IPS DF 19.7 (cell line): ENCODE results near the gene OR51I1.

Source experiments
- DNase-seq: peaks from one replicate; pipeline ENCODE4 v3.0.0-alpha.2; 2013; ENCODE audit warnings: low read depth, low spot score

The OR51I1 gene

GRCh38 chr11:5441414-5441813 lies at the start of gene OR51I1:
TSS of gene OR51I1 (minus strand) at chr11:5441514. CDS start at chr11:5441514, 0 bp downstream.
- no peak for DNase-seq

GRCh38 chr11:5489576-5490357 lies 48.5 kb upstream of the OR51I1 start:
- DNase-seq, result no peak

DNA sequence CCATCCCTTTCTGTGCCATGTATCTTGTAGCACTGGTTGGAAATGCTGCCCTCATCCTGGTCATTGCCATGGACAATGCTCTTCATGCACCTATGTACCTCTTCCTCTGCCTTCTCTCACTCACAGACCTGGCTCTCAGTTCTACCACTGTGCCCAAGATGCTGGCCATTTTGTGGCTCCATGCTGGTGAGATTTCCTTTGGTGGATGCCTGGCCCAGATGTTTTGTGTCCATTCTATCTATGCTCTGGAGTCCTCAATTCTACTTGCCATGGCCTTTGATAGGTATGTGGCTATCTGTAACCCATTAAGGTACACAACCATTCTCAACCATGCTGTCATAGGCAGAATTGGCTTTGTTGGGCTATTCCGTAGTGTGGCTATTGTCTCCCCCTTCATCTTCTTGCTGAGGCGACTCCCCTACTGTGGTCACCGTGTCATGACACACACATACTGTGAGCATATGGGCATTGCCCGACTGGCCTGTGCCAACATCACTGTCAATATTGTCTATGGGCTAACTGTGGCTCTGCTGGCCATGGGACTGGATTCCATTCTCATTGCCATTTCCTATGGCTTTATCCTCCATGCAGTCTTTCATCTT lies 47.6 kb upstream of the OR51I1 start:
- no peak for DNase-seq

GRCh38 chr11:5488385-5488784 lies 47.1 kb upstream of the OR51I1 start, which contains the start of gene OR52D1:
TSS of gene OR52D1 (plus strand) at chr11:5488685. CDS start at chr11:5488707, 22 bp downstream.
- no peak for DNase-seq

- no peak for DNase-seq
Observed at GRCh38 chr11:5486421-5486820, 45.1 kb upstream of the OR51I1 start.

- no peak for DNase-seq
Observed at GRCh38 chr11:5486003-5486402, 44.7 kb upstream of the OR51I1 start.

DNA sequence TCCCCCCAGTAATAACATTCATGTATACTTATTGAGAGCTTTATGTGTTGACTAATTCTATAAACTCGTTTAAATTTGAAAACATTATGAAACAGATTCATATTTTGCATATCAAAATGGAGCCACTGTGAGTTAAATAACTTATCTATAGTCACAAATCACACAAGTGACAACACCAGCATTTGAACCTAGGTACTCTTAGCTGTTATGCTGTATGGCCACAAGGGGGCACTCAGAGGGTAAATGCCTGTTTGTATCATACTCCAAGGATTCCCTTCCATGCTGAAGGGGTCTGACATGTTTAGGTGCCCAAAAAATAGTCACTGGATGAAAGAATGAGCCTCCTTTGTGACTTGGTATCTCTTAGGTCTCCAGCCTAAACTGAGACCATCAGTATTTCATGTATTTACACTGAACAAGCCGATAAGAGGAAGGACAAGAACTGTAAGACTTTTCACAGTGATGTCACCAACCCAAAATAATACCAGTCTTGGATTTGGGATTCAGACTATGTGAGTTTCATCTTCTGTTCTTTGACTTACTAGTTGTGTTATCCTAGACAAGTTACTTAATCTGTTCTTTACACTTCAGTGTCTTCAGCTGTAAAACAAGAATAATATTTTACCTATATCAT lies 35.0 kb upstream of the OR51I1 start:
- DNase-seq, result peak; percentile 15

DNA sequence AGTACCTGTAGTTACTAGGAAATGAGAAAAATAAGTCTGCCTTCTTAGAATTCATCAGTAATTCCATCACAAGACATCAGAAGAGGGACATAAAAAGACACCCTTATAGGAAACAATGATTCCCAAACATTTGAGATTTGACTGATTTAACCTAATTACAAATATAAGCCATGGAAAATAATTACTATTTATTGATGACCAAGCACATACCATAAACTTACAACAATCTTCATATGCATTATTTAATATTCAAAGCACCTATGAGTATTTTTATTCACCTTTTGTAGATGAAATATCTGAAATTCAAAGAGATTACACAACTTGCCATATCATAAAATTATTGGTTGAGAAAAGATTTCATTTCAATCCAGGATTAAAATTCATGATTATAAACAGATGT lies 32.6 kb upstream of the OR51I1 start:
- DNase-seq, result no peak

- no peak for DNase-seq
Observed at GRCh38 chr11:5467527-5467926, 26.2 kb upstream of the OR51I1 start.

DNA sequence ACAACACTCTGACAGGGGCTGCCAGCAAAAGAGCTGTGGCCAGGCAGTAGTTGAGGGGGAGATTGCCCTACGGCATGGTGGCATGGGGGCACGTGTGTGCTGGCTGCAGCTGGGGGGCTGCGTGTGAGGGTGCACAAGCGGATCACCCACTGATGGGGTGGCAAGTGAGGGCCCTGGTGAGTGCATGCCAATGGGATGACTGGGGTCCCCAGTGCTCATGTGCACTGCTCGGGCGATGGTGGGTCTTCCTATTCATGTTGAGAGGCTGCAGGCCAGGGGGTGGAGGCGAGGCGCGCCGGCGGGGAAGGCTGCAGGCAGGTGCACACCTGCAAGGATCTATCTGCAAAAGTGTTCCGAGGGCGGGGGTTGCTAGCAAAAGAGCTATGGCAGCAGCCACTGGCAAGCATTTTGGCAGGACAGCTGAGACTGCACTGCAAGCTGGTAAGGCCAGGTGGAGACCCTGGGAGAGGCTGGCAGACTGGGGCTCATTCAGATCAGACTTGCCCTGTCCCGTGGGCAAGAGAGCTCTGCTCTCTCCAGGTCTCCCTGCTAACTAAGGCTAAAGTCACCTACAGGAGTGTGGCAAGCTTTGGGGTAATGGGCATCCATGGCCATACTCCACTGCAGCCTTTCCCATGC lies 19.8 kb upstream of the OR51I1 start:
- DNase-seq, result no peak

- DNase-seq, result no peak
Observed at GRCh38 chr11:5449432-5449831, 8.1 kb upstream of the OR51I1 start.

DNA sequence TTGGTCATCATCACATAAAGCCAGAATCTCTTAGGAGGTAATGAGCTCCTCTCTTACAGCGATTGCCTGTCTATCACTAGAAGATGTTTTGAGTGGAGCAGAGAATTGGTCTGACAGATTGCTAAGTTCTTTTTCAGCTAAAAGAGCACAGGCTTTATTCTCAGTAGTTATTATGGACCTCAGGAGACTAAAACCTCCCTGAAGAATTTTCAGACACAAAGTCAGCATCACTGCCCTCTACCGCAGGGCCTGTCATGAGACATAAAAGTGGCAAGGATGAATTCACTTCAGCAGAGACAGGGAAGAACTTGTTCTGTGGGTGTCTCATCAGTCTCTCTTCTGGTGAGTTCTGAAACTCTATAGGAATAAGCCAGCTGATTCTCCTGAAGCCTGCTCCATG lies 7.7 kb upstream of the OR51I1 start, which contains the start of gene OR51I2:
Gene OR51I2 (plus strand): TSS at position 301 of the 400 bp plus-strand sequence. CDS start 4,166 bp downstream, outside the sequence.
- DNase-seq, result no peak

DNA sequence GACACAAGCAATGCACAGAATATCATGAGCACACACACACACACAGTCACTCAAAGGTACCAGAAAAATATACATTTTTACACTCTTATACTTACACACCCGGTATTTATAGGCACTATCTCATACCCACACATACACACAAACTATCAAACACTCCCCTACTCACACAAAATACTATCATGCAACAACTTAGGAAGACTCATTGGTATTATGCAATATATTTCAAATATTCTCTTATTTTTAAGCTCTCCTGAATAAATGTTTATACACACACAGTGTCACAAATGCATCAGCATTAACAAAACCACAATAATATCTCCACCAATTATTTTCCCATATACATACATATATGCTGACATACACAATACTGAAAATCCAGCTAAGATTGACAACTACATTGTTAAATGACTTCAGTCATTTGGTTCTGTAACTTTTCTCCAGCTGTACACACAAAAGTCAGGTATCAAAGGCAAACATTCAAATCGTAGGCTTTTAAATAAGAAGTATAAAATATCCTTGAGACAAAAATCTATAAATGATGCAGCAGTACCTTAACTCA lies 2.6 kb upstream of the OR51I1 start:
- no peak for DNase-seq

- no peak for DNase-seq
Observed at GRCh38 chr11:5423131-5423530, 18.2 kb downstream of the OR51I1 start.

DNA sequence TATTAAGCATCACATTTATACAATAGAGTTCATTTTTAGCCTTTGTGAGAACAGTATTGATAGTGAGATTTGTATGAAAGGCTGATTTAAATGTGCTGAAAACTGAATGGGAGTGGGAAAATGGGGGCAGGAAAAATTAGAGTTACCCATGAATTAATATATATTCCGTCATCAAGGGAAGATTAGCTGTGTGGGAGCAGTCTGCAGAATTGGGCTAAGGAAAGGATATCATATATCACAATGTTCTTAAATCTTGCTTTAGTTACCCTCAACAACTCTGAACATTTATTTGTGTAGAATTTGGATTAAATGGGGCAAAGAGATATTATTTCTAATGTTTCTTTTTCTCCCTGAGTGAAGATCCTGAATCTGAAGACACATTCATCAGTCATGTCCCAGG lies 19.5 kb downstream of the OR51I1 start, which contains the start of gene OR51Q1:
Gene OR51Q1 (plus strand): TSS at position 301 of the 400 bp plus-strand sequence. CDS start 90 bp downstream, at position 391.
- no peak for DNase-seq

GRCh38 chr11:5420993-5421392 lies 20.3 kb downstream of the OR51I1 start:
- no peak for DNase-seq

- DNase-seq, result no peak
Observed at GRCh38 chr11:5405173-5405572, 36.1 kb downstream of the OR51I1 start.

DNA sequence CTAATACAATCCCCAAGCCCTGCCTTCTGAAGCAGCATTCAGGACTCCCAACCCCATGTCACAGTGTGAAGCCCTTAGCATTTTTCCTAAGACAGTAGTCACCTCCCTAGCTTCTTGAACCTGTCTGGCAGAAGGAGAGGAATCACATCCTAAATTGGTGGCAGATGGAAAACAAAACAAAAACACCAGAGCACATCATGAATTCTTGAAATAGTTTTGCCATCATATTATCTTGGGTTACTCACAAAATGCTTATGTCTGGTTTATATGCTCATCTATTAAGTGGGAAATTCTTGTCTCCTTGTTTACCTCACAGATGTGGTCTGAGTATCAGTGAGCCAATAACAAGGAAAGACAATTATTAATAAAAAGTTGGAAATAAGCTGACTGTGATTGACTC lies 42.4 kb downstream of the OR51I1 start:
- no peak for DNase-seq

GRCh38 chr11:5394091-5394490 lies 47.2 kb downstream of the OR51I1 start:
- DNase-seq, result no peak
